ENCODE measurements around the gene ATG16L1.

Gene ATG16L1

GRCh38 chr2:233226511-233227031 is 24.9 kb upstream of the ATG16L1 start:
- ChIA-PET CTCF (no interaction called here), POLR2A (ENCODE audit: low non-redundant PET) (no interaction called here)
- TF ChIP-seq CTCF (conservative IDR thresholded peaks at IDR 0.05; ENCODE audit: low read depth): no peak
- no peak overlapping the region for H3K27ac ChIP-seq
- DNase-seq (ENCODE audit: low spot score): no peak

- no peak for DNase-seq (ENCODE audit: low spot score)
- ChIA-PET CTCF (no interaction called here), POLR2A (ENCODE audit: low non-redundant PET) (no interaction called here)
- TF ChIP-seq CTCF (conservative IDR thresholded peaks at IDR 0.05; ENCODE audit: low read depth): no peak
- H3K27ac ChIP-seq: no peak overlapping the region
These were observed 24.0 kb upstream of the ATG16L1 start for GRCh38 chr2:233227346-233227978.

- no peak overlapping the region for H3K27ac ChIP-seq
- no peak for DNase-seq (ENCODE audit: low spot score)
- ChIA-PET POLR2A (ENCODE audit: low non-redundant PET) (no interaction called here), CTCF (no interaction called here)
- TF ChIP-seq CTCF (conservative IDR thresholded peaks at IDR 0.05; ENCODE audit: low read depth): no peak
These were observed 23.1 kb upstream of the ATG16L1 start for GRCh38 chr2:233228376-233228775.

- no peak for TF ChIP-seq CTCF (conservative IDR thresholded peaks at IDR 0.05; ENCODE audit: low read depth)
- no peak for DNase-seq (ENCODE audit: low spot score)
- POLR2A ChIA-PET (ENCODE audit: low non-redundant PET): no interaction called here
- no peak overlapping the region for H3K27ac ChIP-seq
- CTCF ChIA-PET: no interaction called here
These were observed 17.7 kb upstream of the ATG16L1 start for GRCh38 chr2:233233618-233234230.

- TF ChIP-seq CTCF (conservative IDR thresholded peaks at IDR 0.05; ENCODE audit: low read depth): no peak
- H3K27ac ChIP-seq: no peak overlapping the region
- ChIA-PET POLR2A (ENCODE audit: low non-redundant PET) (no interaction called here), CTCF (no interaction called here)
- DNase-seq (ENCODE audit: low spot score): no peak
These were observed 17.2 kb upstream of the ATG16L1 start for GRCh38 chr2:233234264-233234663.

GRCh38 chr2:233234996-233235395 is 16.5 kb upstream of the ATG16L1 start:
- no peak for DNase-seq (ENCODE audit: low spot score)
- no peak overlapping the region for H3K27ac ChIP-seq
- ChIA-PET CTCF (no interaction called here), POLR2A (ENCODE audit: low non-redundant PET) (no interaction called here)
- TF ChIP-seq CTCF (conservative IDR thresholded peaks at IDR 0.05; ENCODE audit: low read depth): no peak
